Measurements from ENCODE around the gene ZFP36. TPM values are rescaled to one million over a fixed set of nuclear protein-coding genes. Genes with fewer than 3 reads are reported as not detected.

ZFP36 gene
- total and polyA plus RNA-seq, 2 donors (not counting 1 experiment from before 2014, with no cell fraction given): 5.6 to 11.4 TPM

DNA sequence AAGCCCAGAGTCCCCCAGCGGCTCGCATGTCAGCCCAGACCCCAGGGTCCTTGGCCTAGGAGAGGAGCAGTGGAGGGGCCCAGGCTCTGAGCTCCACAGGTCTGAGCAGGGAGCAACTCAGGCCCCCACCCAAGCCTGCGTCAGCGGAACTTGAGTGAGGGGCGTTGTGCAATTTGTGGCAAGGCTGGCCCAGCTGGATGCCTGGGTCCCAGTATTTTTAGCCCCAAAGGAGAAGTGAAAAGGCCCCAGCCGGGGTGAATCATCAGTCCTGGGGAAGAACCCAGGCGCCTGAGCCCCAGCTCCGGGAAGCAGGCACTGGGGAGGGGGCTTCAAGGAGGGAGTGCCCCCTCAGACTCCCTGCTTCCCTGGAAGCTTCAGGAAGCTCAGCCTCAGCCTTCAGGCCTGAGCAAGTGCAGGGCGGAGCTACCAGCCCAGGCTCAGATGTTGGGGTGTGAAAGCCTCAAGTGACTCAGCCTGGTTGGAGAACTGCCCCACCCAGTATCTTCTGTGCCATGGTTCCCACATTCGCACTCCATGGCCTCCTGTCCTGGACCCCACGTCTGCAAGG, 8.3 kb upstream of the ZFP36 start:
- H3K4me2 ChIP-seq (ENCODE audit: extremely low read depth, insufficient read depth, low read length): peak overlapping the region; percentile 16
- H3K9me3 ChIP-seq (ENCODE audit: control insufficient read depth, insufficient read depth, low read depth, low read length): no peaks in the 10 kb centered on the region
- no peak overlapping the region for H2AFZ ChIP-seq (ENCODE audit: low read length)
- DNase-seq (ENCODE audit: low read depth in 2 of 2): peak; percentile 74 to 95
- peak overlapping the region; percentile 54 for H3K9ac ChIP-seq (ENCODE audit: insufficient read depth, low read length)
- TF ChIP-seq, protein P1, sequence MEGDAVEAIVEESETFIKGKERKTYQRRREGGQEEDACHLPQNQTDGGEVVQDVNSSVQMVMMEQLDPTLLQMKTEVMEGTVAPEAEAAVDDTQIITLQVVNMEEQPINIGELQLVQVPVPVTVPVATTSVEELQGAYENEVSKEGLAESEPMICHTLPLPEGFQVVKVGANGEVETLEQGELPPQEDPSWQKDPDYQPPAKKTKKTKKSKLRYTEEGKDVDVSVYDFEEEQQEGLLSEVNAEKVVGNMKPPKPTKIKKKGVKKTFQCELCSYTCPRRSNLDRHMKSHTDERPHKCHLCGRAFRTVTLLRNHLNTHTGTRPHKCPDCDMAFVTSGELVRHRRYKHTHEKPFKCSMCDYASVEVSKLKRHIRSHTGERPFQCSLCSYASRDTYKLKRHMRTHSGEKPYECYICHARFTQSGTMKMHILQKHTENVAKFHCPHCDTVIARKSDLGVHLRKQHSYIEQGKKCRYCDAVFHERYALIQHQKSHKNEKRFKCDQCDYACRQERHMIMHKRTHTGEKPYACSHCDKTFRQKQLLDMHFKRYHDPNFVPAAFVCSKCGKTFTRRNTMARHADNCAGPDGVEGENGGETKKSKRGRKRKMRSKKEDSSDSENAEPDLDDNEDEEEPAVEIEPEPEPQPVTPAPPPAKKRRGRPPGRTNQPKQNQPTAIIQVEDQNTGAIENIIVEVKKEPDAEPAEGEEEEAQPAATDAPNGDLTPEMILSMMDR (conservative IDR thresholded peaks at IDR 0.05 in 1 of 2, IDR thresholded peaks at IDR 0.05 in 1 of 2; ENCODE audit: low read depth in 1 of 2, low read length in 2 of 2): no peak
- TF ChIP-seq EZH2 (IDR thresholded peaks at IDR 0.05; ENCODE audit: low read length, missing control alignments): no peak
- peak overlapping the region; percentile 83 for H3K27ac ChIP-seq (ENCODE audit: insufficient read depth, low read length)
- H3K27me3 ChIP-seq (ENCODE audit: control insufficient read depth, insufficient read depth, low read length): no peaks in the 10 kb centered on the region
- H3K4me3 ChIP-seq (replicated peaks in 1 of 4; ENCODE audit: control extremely low read depth in 1 of 4, insufficient read depth in 1 of 4, low read depth in 3 of 4, low read length in 4 of 4): peak overlapping the region in 1 of 4 experiments; percentile 1
- peaks cover 10% of the 10 kb centered on the region for H3K36me3 ChIP-seq (ENCODE audit: control insufficient read depth, insufficient read depth, low read length)
- peaks cover 2% of the 10 kb centered on the region for H3K79me2 ChIP-seq (ENCODE audit: control insufficient read depth, insufficient read depth, low read length)
- no peaks in the 10 kb centered on the region for H4K20me1 ChIP-seq (ENCODE audit: control insufficient read depth, extremely low read depth, insufficient read depth, low read length)
- H3K4me1 ChIP-seq (ENCODE audit: control insufficient read depth, extremely low read depth, insufficient read depth, low read length): peaks cover 32% of the 10 kb centered on the region

GRCh38 chr19:39399668-39400050, 7.0 kb upstream of the ZFP36 start:
- TF ChIP-seq, protein P1 (conservative IDR thresholded peaks at IDR 0.05 in 1 of 2, IDR thresholded peaks at IDR 0.05 in 1 of 2; ENCODE audit: low read depth in 1 of 2, low read length in 2 of 2): no peak
- TF ChIP-seq EZH2 (IDR thresholded peaks at IDR 0.05; ENCODE audit: low read length, missing control alignments): no peak
- H3K79me2 ChIP-seq (ENCODE audit: control insufficient read depth, insufficient read depth, low read length): no peaks in the 10 kb centered on the region
- H3K9ac ChIP-seq (ENCODE audit: insufficient read depth, low read length): no peak overlapping the region
- DNase-seq (ENCODE audit: low read depth in 2 of 2): no peak
- peaks cover 4% of the 10 kb centered on the region for H3K36me3 ChIP-seq (ENCODE audit: control insufficient read depth, insufficient read depth, low read length)
- H3K4me2 ChIP-seq (ENCODE audit: extremely low read depth, insufficient read depth, low read length): no peak overlapping the region
- peaks cover 32% of the 10 kb centered on the region for H3K4me1 ChIP-seq (ENCODE audit: control insufficient read depth, extremely low read depth, insufficient read depth, low read length)
- H3K27me3 ChIP-seq (ENCODE audit: control insufficient read depth, insufficient read depth, low read length): no peaks in the 10 kb centered on the region
- no peak overlapping the region for H2AFZ ChIP-seq (ENCODE audit: low read length)
- no peaks in the 10 kb centered on the region for H4K20me1 ChIP-seq (ENCODE audit: control insufficient read depth, extremely low read depth, insufficient read depth, low read length)
- H3K27ac ChIP-seq (ENCODE audit: insufficient read depth, low read length): no peak overlapping the region
- H3K4me3 ChIP-seq (replicated peaks in 1 of 4; ENCODE audit: control extremely low read depth in 1 of 4, insufficient read depth in 1 of 4, low read depth in 3 of 4, low read length in 4 of 4): no peak overlapping the region
- no peaks in the 10 kb centered on the region for H3K9me3 ChIP-seq (ENCODE audit: control insufficient read depth, insufficient read depth, low read depth, low read length)

DNA sequence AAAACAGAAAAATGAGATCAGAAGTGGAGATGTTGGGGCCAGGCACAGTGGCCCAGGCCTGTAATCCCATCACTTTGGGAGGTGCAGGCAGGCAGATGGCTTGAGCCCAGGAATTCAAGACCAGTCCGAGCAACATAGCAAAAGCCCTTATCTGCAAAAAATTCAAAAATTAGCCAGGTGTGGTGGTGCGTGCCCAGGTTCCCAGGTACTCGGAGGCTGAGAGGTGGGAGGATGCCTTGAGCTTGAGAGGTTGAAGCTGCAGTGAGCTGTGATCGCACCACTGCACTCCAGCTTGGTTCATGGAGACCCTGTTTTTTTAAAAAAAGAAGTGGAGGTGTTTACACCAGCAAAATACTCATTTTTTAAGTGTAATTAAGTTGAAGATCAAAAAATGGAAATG, 6.6 kb upstream of the ZFP36 start:
- H4K20me1 ChIP-seq (ENCODE audit: control insufficient read depth, extremely low read depth, insufficient read depth, low read length): no peaks in the 10 kb centered on the region
- no peak overlapping the region for H3K27ac ChIP-seq (ENCODE audit: insufficient read depth, low read length)
- no peak overlapping the region for H3K9ac ChIP-seq (ENCODE audit: insufficient read depth, low read length)
- no peak overlapping the region for H2AFZ ChIP-seq (ENCODE audit: low read length)
- no peak for DNase-seq (ENCODE audit: low read depth in 2 of 2)
- no peaks in the 10 kb centered on the region for H3K9me3 ChIP-seq (ENCODE audit: control insufficient read depth, insufficient read depth, low read depth, low read length)
- peaks cover 32% of the 10 kb centered on the region for H3K4me1 ChIP-seq (ENCODE audit: control insufficient read depth, extremely low read depth, insufficient read depth, low read length)
- H3K79me2 ChIP-seq (ENCODE audit: control insufficient read depth, insufficient read depth, low read length): no peaks in the 10 kb centered on the region
- H3K36me3 ChIP-seq (ENCODE audit: control insufficient read depth, insufficient read depth, low read length): peaks cover 3% of the 10 kb centered on the region
- H3K27me3 ChIP-seq (ENCODE audit: control insufficient read depth, insufficient read depth, low read length): no peaks in the 10 kb centered on the region
- no peak for TF ChIP-seq EZH2 (IDR thresholded peaks at IDR 0.05; ENCODE audit: low read length, missing control alignments)
- TF ChIP-seq, protein P1 (conservative IDR thresholded peaks at IDR 0.05 in 1 of 2, IDR thresholded peaks at IDR 0.05 in 1 of 2; ENCODE audit: low read depth in 1 of 2, low read length in 2 of 2): no peak
- no peak overlapping the region for H3K4me2 ChIP-seq (ENCODE audit: extremely low read depth, insufficient read depth, low read length)
- no peak overlapping the region for H3K4me3 ChIP-seq (replicated peaks in 1 of 4; ENCODE audit: control extremely low read depth in 1 of 4, insufficient read depth in 1 of 4, low read depth in 3 of 4, low read length in 4 of 4)

Measured in fibroblast of lung (primary cell).